ENCODE results near the gene TSR3. TPM values are rescaled to one million over a fixed set of nuclear protein-coding genes. Genes with fewer than 3 reads are reported as not detected.

Gene TSR3
- polyA plus RNA-seq, 1 of the 3 experiments (the other 2 are of a cell fraction) = 87.3 TPM

DNA sequence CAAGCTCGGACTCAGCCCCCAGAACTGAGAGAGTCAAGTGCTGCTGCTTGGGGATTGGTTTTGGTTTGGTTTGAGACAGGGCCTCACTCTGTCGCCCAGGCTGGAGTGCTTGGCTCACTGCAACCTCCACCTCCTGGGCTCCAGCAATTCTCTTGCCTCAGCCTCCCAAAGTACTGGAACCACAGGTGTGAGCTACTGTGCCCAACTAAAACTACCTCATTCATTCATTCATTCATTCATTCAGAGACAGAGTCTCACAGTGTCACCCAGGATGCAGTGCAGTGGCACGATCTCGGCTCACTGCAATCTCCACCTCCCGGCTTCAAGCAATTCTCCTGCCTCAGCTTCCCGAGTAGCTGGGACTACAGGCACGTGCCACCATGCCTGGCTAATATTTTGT, 38.1 kb upstream of the TSR3 start:
- Histone ChIP-seq H3K79me2 (ENCODE audit: insufficient read depth) (no peaks in the 10 kb centered on the region), H3K27me3 (ENCODE audit: insufficient read depth) (no peaks in the 10 kb centered on the region), H3K36me3 (replicated peaks in 1 of 2; ENCODE audit: control insufficient read depth in 1 of 2, insufficient read depth in 2 of 2, low read length in 1 of 2) (peaks cover 0 to 6% of the 10 kb centered on the region in 2 experiments), H3F3A (replicated peaks; ENCODE audit: insufficient read depth) (no peaks in the 10 kb centered on the region), H2AFZ (ENCODE audit: low read depth) (no peak overlapping the region), H3K4me2 (no peak overlapping the region), H3K27ac (ENCODE audit: low read depth in 2 of 2, low read length in 1 of 2) (no peak overlapping the region), H3K9me2 (no peaks in the 10 kb centered on the region), H3K4me1 (ENCODE audit: control insufficient read depth in 1 of 2, insufficient read depth in 2 of 2, low read depth in 1 of 2, low read length in 1 of 2) (no peaks in the 10 kb centered on the region), H3K4me3 (ENCODE audit: low read depth in 2 of 2, low read length in 1 of 2) (no peak overlapping the region), H4K20me1 (ENCODE audit: insufficient read depth) (no peaks in the 10 kb centered on the region), H3K9ac (no peak overlapping the region), H3K9me3 (no peaks in the 10 kb centered on the region)
- no peak for DNase-seq
- 96% methylated on average over 4 of the region's 7 CpGs for WGBS (ENCODE audit: low lambda C conversion rate)
- POLR2A ChIA-PET = no interaction called here
- no peak for TF ChIP-seq SMC3 (IDR thresholded peaks at IDR 0.05; ENCODE audit: low read depth, low read length)
- no peak for TF ChIP-seq GABPA (IDR thresholded peaks at IDR 0.05; ENCODE audit: low read depth)
- TF ChIP-seq CHD2 (IDR thresholded peaks at IDR 0.05; ENCODE audit: low read length, partially characterized antibody) = no peak
- CTCF ChIA-PET = interaction anchor here (1.7 kb wide), 1 partner anchor 26 kb away, joined by 4 read pairs; no protein-coding TSS in a partner anchor

DNA sequence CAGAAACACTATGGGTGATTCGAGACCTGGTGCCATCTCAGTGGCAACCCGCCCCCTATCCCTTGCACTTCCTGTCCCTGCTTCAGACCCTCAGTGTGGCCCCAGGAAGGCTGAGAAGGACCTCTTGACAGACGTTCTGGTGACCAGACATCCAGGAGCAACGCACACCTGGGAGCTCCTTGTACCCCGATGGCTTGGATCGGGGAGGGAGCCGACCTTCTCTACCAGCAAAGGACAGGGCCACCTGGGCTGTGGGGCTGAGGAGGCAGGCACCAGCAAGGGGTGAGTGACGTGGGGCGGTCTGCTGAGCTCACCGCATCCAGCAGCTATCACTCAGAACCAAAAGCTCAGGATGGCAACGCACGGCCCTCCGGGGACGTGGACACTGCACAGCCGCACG, 35.7 kb upstream of the TSR3 start:
- H3K9ac ChIP-seq = no peak overlapping the region
- WGBS (ENCODE audit: low lambda C conversion rate) = 96% methylated on average over 9 of the region's 16 CpGs
- H3K36me3 ChIP-seq (replicated peaks in 1 of 2; ENCODE audit: control insufficient read depth in 1 of 2, insufficient read depth in 2 of 2, low read length in 1 of 2) = peaks cover 0 to 6% of the 10 kb centered on the region in 2 experiments
- TF ChIP-seq MXI1 (IDR thresholded peaks at IDR 0.05; ENCODE audit: low read depth, low read length) (no peak), SMC3 (IDR thresholded peaks at IDR 0.05; ENCODE audit: low read depth, low read length) (no peak)
- no peaks in the 10 kb centered on the region for H3K9me2 ChIP-seq
- ChIA-PET CTCF (interaction anchor here (1.0 kb wide), 1 partner anchor 8 kb away, joined by 3 read pairs; no protein-coding TSS in a partner anchor), POLR2A (interaction anchor here (0.6 kb wide), 1 partner anchor 21 kb away, joined by 3 read pairs; no protein-coding TSS in a partner anchor)
- no peaks in the 10 kb centered on the region for H3F3A ChIP-seq (replicated peaks; ENCODE audit: insufficient read depth)
- no peaks in the 10 kb centered on the region for H3K9me3 ChIP-seq
- no peaks in the 10 kb centered on the region for H3K4me1 ChIP-seq (ENCODE audit: control insufficient read depth in 1 of 2, insufficient read depth in 2 of 2, low read depth in 1 of 2, low read length in 1 of 2)
- H3K4me2 ChIP-seq = no peak overlapping the region
- no peaks in the 10 kb centered on the region for H3K79me2 ChIP-seq (ENCODE audit: insufficient read depth)
- no peak overlapping the region for H3K27ac ChIP-seq (ENCODE audit: low read depth in 2 of 2, low read length in 1 of 2)
- no peak for DNase-seq
- no peak overlapping the region for H2AFZ ChIP-seq (ENCODE audit: low read depth)
- no peaks in the 10 kb centered on the region for H3K27me3 ChIP-seq (ENCODE audit: insufficient read depth)
- H4K20me1 ChIP-seq (ENCODE audit: insufficient read depth) = no peaks in the 10 kb centered on the region
- H3K4me3 ChIP-seq (ENCODE audit: low read depth in 2 of 2, low read length in 1 of 2) = no peak overlapping the region

DNA sequence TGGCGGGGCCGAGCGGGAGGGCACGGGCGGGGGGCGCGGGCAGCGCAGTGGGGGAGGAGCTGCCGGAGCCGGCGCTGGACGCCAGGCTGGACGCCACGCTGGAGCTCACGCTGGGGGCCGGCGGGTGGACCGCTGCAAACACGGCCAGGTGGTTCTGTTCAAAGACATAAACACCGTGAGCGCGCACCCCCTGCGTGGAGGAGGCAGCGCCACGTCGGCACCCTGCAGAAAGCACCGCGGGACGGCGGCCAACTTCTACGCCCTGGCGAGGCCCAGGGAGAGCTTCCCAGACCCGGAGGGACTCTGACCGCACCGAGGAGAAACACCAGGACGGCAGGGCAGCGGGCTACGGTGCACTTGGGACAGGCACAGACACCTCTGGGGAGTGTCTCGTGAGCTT, 33.6 kb upstream of the TSR3 start:
- H3K9me3 ChIP-seq = no peaks in the 10 kb centered on the region
- no peak overlapping the region for H3K9ac ChIP-seq
- H3K4me2 ChIP-seq = no peak overlapping the region
- H3K4me1 ChIP-seq (ENCODE audit: control insufficient read depth in 1 of 2, insufficient read depth in 2 of 2, low read depth in 1 of 2, low read length in 1 of 2) = no peaks in the 10 kb centered on the region; a peak in 1 of 4 replicates
- H3K9me2 ChIP-seq = no peaks in the 10 kb centered on the region
- H4K20me1 ChIP-seq (ENCODE audit: insufficient read depth) = no peaks in the 10 kb centered on the region
- H3K27ac ChIP-seq (ENCODE audit: low read depth in 2 of 2, low read length in 1 of 2) = no peak overlapping the region
- CTCF ChIA-PET = no interaction called here
- 97% methylated on average over 15 of the region's 39 CpGs for WGBS (ENCODE audit: low lambda C conversion rate)
- H3K4me3 ChIP-seq (ENCODE audit: low read depth in 2 of 2, low read length in 1 of 2) = no peak overlapping the region
- H2AFZ ChIP-seq (ENCODE audit: low read depth) = no peak overlapping the region
- peaks cover 10% of the 10 kb centered on the region for H3F3A ChIP-seq (replicated peaks; ENCODE audit: insufficient read depth)
- H3K27me3 ChIP-seq (ENCODE audit: insufficient read depth) = no peaks in the 10 kb centered on the region
- no peak for DNase-seq
- POLR2A ChIA-PET = no interaction called here
- peaks cover 0 to 3% of the 10 kb centered on the region in 2 experiments for H3K36me3 ChIP-seq (replicated peaks in 1 of 2; ENCODE audit: control insufficient read depth in 1 of 2, insufficient read depth in 2 of 2, low read length in 1 of 2)
- no peaks in the 10 kb centered on the region for H3K79me2 ChIP-seq (ENCODE audit: insufficient read depth)
- TF ChIP-seq ELF1 (IDR thresholded peaks at IDR 0.05) (no peak), YY1 (IDR thresholded peaks at IDR 0.05; ENCODE audit: low read depth) (no peak), SIN3A (IDR thresholded peaks at IDR 0.05; ENCODE audit: borderline replicate concordance, low read depth, low read length) (no peak), SMC3 (IDR thresholded peaks at IDR 0.05; ENCODE audit: low read depth, low read length) (no peak), EP300 (IDR thresholded peaks at IDR 0.05; ENCODE audit: borderline replicate concordance in 1 of 2, low read depth in 1 of 2, low read length in 1 of 2) (no peak), FOSL2 (IDR thresholded peaks at IDR 0.05; ENCODE audit: borderline replicate concordance, low read depth) (no peak), TAF1 (IDR thresholded peaks at IDR 0.05; ENCODE audit: borderline replicate concordance, low read depth, low read length) (no peak), EZH2phosphoT487 (IDR thresholded peaks at IDR 0.05; ENCODE audit: borderline replicate concordance, low read depth) (no peak), GABPA (IDR thresholded peaks at IDR 0.05; ENCODE audit: low read depth) (no peak), FOXJ3 (CRISPR knock-in tag; IDR thresholded peaks at IDR 0.05) (no peak)
- TF ChIP-seq, protein P1, sequence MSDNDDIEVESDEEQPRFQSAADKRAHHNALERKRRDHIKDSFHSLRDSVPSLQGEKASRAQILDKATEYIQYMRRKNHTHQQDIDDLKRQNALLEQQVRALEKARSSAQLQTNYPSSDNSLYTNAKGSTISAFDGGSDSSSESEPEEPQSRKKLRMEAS (IDR thresholded peaks at IDR 0.05; ENCODE audit: low read depth) = no peak
- TF ChIP-seq, protein P2, sequence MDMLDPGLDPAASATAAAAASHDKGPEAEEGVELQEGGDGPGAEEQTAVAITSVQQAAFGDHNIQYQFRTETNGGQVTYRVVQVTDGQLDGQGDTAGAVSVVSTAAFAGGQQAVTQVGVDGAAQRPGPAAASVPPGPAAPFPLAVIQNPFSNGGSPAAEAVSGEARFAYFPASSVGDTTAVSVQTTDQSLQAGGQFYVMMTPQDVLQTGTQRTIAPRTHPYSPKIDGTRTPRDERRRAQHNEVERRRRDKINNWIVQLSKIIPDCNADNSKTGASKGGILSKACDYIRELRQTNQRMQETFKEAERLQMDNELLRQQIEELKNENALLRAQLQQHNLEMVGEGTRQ (IDR thresholded peaks at IDR 0.05; ENCODE audit: borderline replicate concordance, low read depth, low read length) = no peak
- TF ChIP-seq, protein P3, sequence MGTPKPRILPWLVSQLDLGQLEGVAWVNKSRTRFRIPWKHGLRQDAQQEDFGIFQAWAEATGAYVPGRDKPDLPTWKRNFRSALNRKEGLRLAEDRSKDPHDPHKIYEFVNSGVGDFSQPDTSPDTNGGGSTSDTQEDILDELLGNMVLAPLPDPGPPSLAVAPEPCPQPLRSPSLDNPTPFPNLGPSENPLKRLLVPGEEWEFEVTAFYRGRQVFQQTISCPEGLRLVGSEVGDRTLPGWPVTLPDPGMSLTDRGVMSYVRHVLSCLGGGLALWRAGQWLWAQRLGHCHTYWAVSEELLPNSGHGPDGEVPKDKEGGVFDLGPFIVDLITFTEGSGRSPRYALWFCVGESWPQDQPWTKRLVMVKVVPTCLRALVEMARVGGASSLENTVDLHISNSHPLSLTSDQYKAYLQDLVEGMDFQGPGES (IDR thresholded peaks at IDR 0.05; ENCODE audit: low read depth, low read length) = no peak
- TF ChIP-seq, protein P4, sequence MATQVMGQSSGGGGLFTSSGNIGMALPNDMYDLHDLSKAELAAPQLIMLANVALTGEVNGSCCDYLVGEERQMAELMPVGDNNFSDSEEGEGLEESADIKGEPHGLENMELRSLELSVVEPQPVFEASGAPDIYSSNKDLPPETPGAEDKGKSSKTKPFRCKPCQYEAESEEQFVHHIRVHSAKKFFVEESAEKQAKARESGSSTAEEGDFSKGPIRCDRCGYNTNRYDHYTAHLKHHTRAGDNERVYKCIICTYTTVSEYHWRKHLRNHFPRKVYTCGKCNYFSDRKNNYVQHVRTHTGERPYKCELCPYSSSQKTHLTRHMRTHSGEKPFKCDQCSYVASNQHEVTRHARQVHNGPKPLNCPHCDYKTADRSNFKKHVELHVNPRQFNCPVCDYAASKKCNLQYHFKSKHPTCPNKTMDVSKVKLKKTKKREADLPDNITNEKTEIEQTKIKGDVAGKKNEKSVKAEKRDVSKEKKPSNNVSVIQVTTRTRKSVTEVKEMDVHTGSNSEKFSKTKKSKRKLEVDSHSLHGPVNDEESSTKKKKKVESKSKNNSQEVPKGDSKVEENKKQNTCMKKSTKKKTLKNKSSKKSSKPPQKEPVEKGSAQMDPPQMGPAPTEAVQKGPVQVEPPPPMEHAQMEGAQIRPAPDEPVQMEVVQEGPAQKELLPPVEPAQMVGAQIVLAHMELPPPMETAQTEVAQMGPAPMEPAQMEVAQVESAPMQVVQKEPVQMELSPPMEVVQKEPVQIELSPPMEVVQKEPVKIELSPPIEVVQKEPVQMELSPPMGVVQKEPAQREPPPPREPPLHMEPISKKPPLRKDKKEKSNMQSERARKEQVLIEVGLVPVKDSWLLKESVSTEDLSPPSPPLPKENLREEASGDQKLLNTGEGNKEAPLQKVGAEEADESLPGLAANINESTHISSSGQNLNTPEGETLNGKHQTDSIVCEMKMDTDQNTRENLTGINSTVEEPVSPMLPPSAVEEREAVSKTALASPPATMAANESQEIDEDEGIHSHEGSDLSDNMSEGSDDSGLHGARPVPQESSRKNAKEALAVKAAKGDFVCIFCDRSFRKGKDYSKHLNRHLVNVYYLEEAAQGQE (IDR thresholded peaks at IDR 0.05; ENCODE audit: low read depth, low read length) = no peak

All from SK-N-SH (cell line).